OCI-LY3 (cell line): ENCODE measurements around the gene SMCR8.

ENCODE experiments used
- CTCF ChIP-seq: fragments of 200-600, 300-600 bp; sonication (generic); IDR thresholded peaks from 2 replicates; pipeline ENCODE4 v1.5.1; 2014; ENCODE audit warnings: antibody characterized with exemption, low read length, low read depth
- EZH2phosphoT487 ChIP-seq: fragments of 200-600 bp; shearing (Covaris generic); IDR thresholded peaks from 2 replicates; pipeline ENCODE4 v1.6.1; 2018; ENCODE audit warnings: antibody characterized with exemption, mixed run types, low read depth

- TF ChIP-seq CTCF (no peak), EZH2phosphoT487 (no peak)
Observed at GRCh38 chr17:18339933-18340332, 24.8 kb downstream of the SMCR8 start.
